ENCODE results near the gene SERPIND1.

DNA sequence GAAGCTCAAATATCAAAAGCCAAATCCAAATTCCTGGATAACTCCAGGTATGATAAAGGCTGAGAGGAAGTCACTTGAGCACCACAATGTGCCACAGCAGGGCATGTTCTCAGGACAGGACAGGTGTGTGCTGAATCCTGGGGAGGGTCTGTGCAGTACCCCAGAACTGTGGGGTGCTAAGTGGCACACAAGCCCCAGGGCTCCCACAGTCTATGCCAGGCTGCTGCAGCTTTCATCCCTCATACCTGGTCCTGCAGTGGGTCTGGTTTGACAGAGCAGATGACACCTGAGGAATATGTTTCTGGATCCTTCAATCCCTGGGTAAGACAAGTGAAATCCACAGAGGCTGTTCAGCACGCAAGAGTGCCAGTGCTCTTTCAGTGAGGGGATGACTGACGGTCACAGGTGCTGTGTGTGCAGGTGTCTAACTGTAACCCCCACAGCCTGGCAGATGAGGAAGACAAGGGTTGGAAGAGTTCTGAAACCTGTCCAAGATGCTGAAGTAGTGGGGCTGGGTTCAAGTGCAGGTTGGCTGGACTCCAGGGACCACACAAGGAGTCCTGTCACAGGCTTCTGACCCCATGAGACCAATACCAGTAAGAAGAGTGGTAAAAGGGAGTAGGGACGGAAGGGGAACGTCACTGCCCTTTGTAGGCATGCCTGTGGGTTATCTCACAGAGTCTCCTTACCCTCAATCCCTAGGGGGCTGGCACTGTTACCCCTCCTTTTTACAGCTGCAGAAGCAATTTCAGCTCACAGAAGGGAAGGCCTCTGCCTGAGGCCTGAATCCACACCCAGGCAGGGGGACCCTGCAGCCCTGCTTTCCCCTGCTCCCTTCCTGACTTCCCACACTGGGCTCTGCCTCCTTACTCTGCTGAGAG lies 14.1 kb downstream of the SERPIND1 start:
- TF ChIP-seq, protein P1, sequence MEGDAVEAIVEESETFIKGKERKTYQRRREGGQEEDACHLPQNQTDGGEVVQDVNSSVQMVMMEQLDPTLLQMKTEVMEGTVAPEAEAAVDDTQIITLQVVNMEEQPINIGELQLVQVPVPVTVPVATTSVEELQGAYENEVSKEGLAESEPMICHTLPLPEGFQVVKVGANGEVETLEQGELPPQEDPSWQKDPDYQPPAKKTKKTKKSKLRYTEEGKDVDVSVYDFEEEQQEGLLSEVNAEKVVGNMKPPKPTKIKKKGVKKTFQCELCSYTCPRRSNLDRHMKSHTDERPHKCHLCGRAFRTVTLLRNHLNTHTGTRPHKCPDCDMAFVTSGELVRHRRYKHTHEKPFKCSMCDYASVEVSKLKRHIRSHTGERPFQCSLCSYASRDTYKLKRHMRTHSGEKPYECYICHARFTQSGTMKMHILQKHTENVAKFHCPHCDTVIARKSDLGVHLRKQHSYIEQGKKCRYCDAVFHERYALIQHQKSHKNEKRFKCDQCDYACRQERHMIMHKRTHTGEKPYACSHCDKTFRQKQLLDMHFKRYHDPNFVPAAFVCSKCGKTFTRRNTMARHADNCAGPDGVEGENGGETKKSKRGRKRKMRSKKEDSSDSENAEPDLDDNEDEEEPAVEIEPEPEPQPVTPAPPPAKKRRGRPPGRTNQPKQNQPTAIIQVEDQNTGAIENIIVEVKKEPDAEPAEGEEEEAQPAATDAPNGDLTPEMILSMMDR (conservative IDR thresholded peaks at IDR 0.05; ENCODE audit: low read depth, low read length) = no peak
- no peak for TF ChIP-seq EZH2 (IDR thresholded peaks at IDR 0.05; ENCODE audit: borderline replicate concordance, low read depth, low read length, poor library complexity, severe bottlenecking)
